Neural cell (in vitro differentiated cells): ENCODE results near the gene DHX58.

ENCODE experiments used
- EP300 ChIP-seq: fragments of 450-650 bp; conservative IDR thresholded peaks from 2 replicates; pipeline ENCODE4 v1.6.1; 2014; ENCODE audit warnings: antibody characterized with exemption, mild to moderate bottlenecking, moderate library complexity; ENCODE audit not compliant: poor library complexity, severe bottlenecking
- EZH2 ChIP-seq: fragments of 200-600, 300-800 bp; shearing (Covaris generic), sonication (generic); IDR thresholded peaks from 2 replicates; pipeline ENCODE4 v1.6.1; 2014; ENCODE audit warnings: antibody characterized with exemption, low read length, borderline replicate concordance, mild to moderate bottlenecking; ENCODE audit not compliant: insufficient read depth, poor library complexity, severe bottlenecking
- RAD21 ChIP-seq: fragments of 450-650 bp; conservative IDR thresholded peaks from 2 replicates; pipeline ENCODE4 v1.6.1; 2014; ENCODE audit warnings: antibody characterized with exemption, mild to moderate bottlenecking, moderate library complexity
- TF ChIP-seq, protein P1 (sequence below): fragments of 450-650 bp; IDR thresholded peaks from 2 replicates; pipeline ENCODE4 v1.5.1; 2014; ENCODE audit warnings: antibody characterized with exemption, mild to moderate bottlenecking, moderate library complexity; ENCODE audit not compliant: poor library complexity, severe bottlenecking

DNA sequence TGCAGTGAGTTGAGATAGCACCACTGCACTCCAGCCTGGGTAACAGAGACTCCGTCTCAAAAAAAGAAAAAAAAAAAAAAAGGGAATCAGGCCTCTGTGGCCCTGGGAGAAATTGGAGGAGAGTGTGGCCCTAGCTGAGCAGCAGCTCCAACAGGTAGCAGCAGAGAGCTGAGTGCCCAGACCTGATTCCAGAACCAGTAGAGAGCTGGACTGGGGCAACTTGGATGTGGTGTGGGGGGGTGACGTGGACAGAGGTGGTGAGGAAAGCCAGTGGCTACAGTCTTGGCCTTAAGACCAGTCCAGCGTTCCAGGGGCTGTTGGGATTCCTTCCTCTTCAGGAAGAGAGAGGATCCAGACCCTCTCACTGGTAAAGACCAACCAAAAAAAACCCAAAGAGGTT lies 11.7 kb upstream of the DHX58 start:
- TF ChIP-seq, protein P1, sequence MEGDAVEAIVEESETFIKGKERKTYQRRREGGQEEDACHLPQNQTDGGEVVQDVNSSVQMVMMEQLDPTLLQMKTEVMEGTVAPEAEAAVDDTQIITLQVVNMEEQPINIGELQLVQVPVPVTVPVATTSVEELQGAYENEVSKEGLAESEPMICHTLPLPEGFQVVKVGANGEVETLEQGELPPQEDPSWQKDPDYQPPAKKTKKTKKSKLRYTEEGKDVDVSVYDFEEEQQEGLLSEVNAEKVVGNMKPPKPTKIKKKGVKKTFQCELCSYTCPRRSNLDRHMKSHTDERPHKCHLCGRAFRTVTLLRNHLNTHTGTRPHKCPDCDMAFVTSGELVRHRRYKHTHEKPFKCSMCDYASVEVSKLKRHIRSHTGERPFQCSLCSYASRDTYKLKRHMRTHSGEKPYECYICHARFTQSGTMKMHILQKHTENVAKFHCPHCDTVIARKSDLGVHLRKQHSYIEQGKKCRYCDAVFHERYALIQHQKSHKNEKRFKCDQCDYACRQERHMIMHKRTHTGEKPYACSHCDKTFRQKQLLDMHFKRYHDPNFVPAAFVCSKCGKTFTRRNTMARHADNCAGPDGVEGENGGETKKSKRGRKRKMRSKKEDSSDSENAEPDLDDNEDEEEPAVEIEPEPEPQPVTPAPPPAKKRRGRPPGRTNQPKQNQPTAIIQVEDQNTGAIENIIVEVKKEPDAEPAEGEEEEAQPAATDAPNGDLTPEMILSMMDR = no peak
- TF ChIP-seq RAD21 (no peak), EZH2 (no peak), EP300 (no peak)
